Putamen (tissue), 1 donor: Measurements from ENCODE around the gene COQ8B.
"Not testable (repeated sequence)": the region's sequence is repeated elsewhere in the genome, so short reads cannot be mapped to it uniquely, and the experiment has no call there.

Source experiments
- DNase-seq: peaks from one replicate; pipeline ENCODE4 v3.0.0-alpha.2; 2016; ENCODE audit warnings: low spot score

The COQ8B gene

GRCh38 chr19:40716482-40717324, at the start of gene COQ8B, which contains the start of gene ITPKC:
Gene COQ8B (minus strand): TSS chr19:40716886. CDS start chr19:40714632, 2,254 bp downstream.
Gene ITPKC (plus strand): TSS chr19:40717112. CDS start chr19:40717136, 24 bp downstream.
- DNase-seq, result peak; percentile 98

- DNase-seq, result not testable (repeated sequence)
Measured at GRCh38 chr19:40766385-40766784, 49.7 kb upstream of the COQ8B start.

GRCh38 chr19:40763963-40764362, 47.3 kb upstream of the COQ8B start:
- DNase-seq, result no peak

GRCh38 chr19:40763526-40763925, 46.8 kb upstream of the COQ8B start:
- no peak for DNase-seq

GRCh38 chr19:40762754-40763470, 46.2 kb upstream of the COQ8B start:
- DNase-seq, result no peak

- DNase-seq, result no peak
Measured at GRCh38 chr19:40759352-40759751, 42.7 kb upstream of the COQ8B start.

- no peak for DNase-seq
Measured at GRCh38 chr19:40758491-40758890, 41.8 kb upstream of the COQ8B start.

GRCh38 chr19:40756502-40757110, 39.9 kb upstream of the COQ8B start:
- DNase-seq, result no peak

- no peak for DNase-seq
Measured at GRCh38 chr19:40755791-40756190, 39.1 kb upstream of the COQ8B start.

- DNase-seq, result no peak
Measured at GRCh38 chr19:40755248-40755624, 38.5 kb upstream of the COQ8B start.

GRCh38 chr19:40754611-40755247, 38.0 kb upstream of the COQ8B start:
- peak; percentile 49 for DNase-seq

GRCh38 chr19:40752257-40752781, 35.6 kb upstream of the COQ8B start:
- DNase-seq, result no peak

GRCh38 chr19:40750874-40751537, 34.3 kb upstream of the COQ8B start, which contains the start of gene SNRPA:
Gene SNRPA (plus strand): TSS chr19:40751203. CDS start chr19:40751409, 206 bp downstream.
- DNase-seq, result peak; percentile 98

GRCh38 chr19:40750058-40750873, 33.6 kb upstream of the COQ8B start, which contains the start of gene ACTMAP:
Gene ACTMAP (minus strand): TSS chr19:40750477. CDS start chr19:40749803, 674 bp downstream.
- peak; percentile 100 for DNase-seq

- no peak for DNase-seq
Measured at GRCh38 chr19:40747536-40747935, 30.9 kb upstream of the COQ8B start.

- DNase-seq, result no peak
Measured at GRCh38 chr19:40745402-40745780, 28.7 kb upstream of the COQ8B start.

- DNase-seq, result no peak
Measured at GRCh38 chr19:40744554-40745401, 28.1 kb upstream of the COQ8B start.

- DNase-seq, result no peak
Measured at GRCh38 chr19:40743926-40744325, 27.2 kb upstream of the COQ8B start.

- no peak for DNase-seq
Measured at GRCh38 chr19:40742886-40743285, 26.2 kb upstream of the COQ8B start.
